SK-N-SH (cell line): ENCODE results near the gene MRPL14. TPM values are rescaled to one million over a fixed set of nuclear protein-coding genes. Genes with fewer than 3 reads are reported as not detected.
A peak's percentile ranks its signal among the peaks of the same experiment; 100 is the strongest.

Source experiments
- CTCF ChIA-PET: fragments of 300-600, 350-600 bp; formaldehyde crosslinking; extraction: SDS; loops from one replicate; lab custom pipeline; 2021; lab: Yijun Ruan, JAX
- POLR2A ChIA-PET: fragments of 350-600 bp; sonication (Branson Sonifier 250); formaldehyde crosslinking; extraction: SDS; loops from one replicate; lab custom pipeline; 2020; ENCODE audit warnings: antibody characterized with exemption, inconsistent platforms; lab: Yijun Ruan, JAX
- DNase-seq: peaks from one replicate; pipeline ENCODE4 v3.0.0; 2012
- H2AFZ ChIP-seq: fragments of 200-600 bp; sonication (generic); 2 replicates; pipeline ENCODE4 v1.8.1; 2016; ENCODE audit warnings: antibody characterized with exemption, mild to moderate bottlenecking, low read depth
- H3F3A ChIP-seq: fragments of 200-600 bp; sonication (generic); replicated peaks from 2 replicates; pipeline ENCODE3; 2016; ENCODE audit warnings: antibody characterized with exemption, mild to moderate bottlenecking; ENCODE audit not compliant: insufficient read depth
- H3K27ac ChIP-seq, 2 experiments: fragments of 200-500 bp in 1 of 2; fragments of 200-600 bp in 1 of 2; sonication (Bioruptor generic) in 1 of 2; sonication (generic), shearing (Covaris generic) in 1 of 2; 2 replicates each; pipeline versions ENCODE4 v1.5.1 to v1.6.1; 2014 to 2016; ENCODE audit warnings: low read depth in 2 of 2, inconsistent platforms in 1 of 2, low read length in 1 of 2, mild to moderate bottlenecking in 1 of 2, mixed read lengths in 1 of 2
- H3K27me3 ChIP-seq: fragments of 200-600 bp; sonication (generic), shearing (Covaris generic); 2 replicates; pipeline ENCODE4 v1.6.1; 2016; ENCODE audit warnings: mixed run types; ENCODE audit not compliant: insufficient read depth
- H3K36me3 ChIP-seq, 2 experiments: fragments of 200-500 bp in 1 of 2; fragments of 200-600 bp in 1 of 2; sonication (Bioruptor generic) in 1 of 2; sonication (generic) in 1 of 2; replicated peaks in 1 of 2; 2 replicates each; pipeline versions ENCODE3 to v1.5.1; 2014 to 2016; ENCODE audit warnings: low read length in 1 of 2, mild to moderate bottlenecking in 1 of 2; ENCODE audit not compliant: insufficient read depth in 2 of 2, control insufficient read depth in 1 of 2
- H3K4me1 ChIP-seq, 2 experiments: fragments of 200-500 bp in 1 of 2; fragments of 200-600 bp in 1 of 2; sonication (Bioruptor generic) in 1 of 2; sonication (generic), shearing (Covaris generic) in 1 of 2; 2 replicates each; pipeline versions ENCODE4 v1.5.1 to v1.6.1; 2014 to 2016; ENCODE audit warnings: low read depth in 1 of 2, low read length in 1 of 2, mixed run types in 1 of 2; ENCODE audit not compliant: insufficient read depth in 2 of 2, control insufficient read depth in 1 of 2
- H3K4me2 ChIP-seq: fragments of 200-600 bp; sonication (generic), shearing (Covaris generic); 2 replicates; pipeline ENCODE4 v1.6.1; 2017; ENCODE audit warnings: mixed run types
- H3K4me3 ChIP-seq, 2 experiments: fragments of 200-500 bp in 1 of 2; fragments of 200-600 bp in 1 of 2; sonication (Bioruptor generic) in 1 of 2; sonication (generic), shearing (Covaris generic) in 1 of 2; 2 replicates each; pipeline versions ENCODE4 v1.5.1 to v1.8.1; 2014 to 2016; ENCODE audit warnings: low read depth in 2 of 2, inconsistent platforms in 1 of 2, low read length in 1 of 2, mild to moderate bottlenecking in 1 of 2, mixed read lengths in 1 of 2, moderate library complexity in 1 of 2
- H3K79me2 ChIP-seq: fragments of 200-600 bp; sonication (generic); 2 replicates; pipeline ENCODE4 v1.8.1; 2017; ENCODE audit warnings: mild to moderate bottlenecking; ENCODE audit not compliant: insufficient read depth
- H3K9ac ChIP-seq: fragments of 200-600 bp; sonication (generic); 2 replicates; pipeline ENCODE4 v1.6.1; 2017; ENCODE audit warnings: mixed run types
- H3K9me2 ChIP-seq: fragments of 200-600 bp; sonication (generic); 2 replicates; pipeline ENCODE4 v1.6.1; 2017; ENCODE audit warnings: mixed run types
- H3K9me3 ChIP-seq: fragments of 200-600 bp; sonication (generic); 2 replicates; pipeline ENCODE4 v1.6.1; 2017; ENCODE audit warnings: mixed run types, mild to moderate bottlenecking, moderate library complexity
- H4K20me1 ChIP-seq: fragments of 200-600 bp; sonication (generic); 2 replicates; pipeline ENCODE4 v1.6.1; 2017; ENCODE audit warnings: mild to moderate bottlenecking, mixed run types; ENCODE audit not compliant: insufficient read depth
- CHD2 ChIP-seq: fragments of 150-350 bp; IDR thresholded peaks from 2 replicates; pipeline ENCODE4 v1.6.1; 2018; ENCODE audit warnings: low read length; ENCODE audit not compliant: partially characterized antibody
- ELF1 ChIP-seq: IDR thresholded peaks from 2 replicates; pipeline ENCODE4 v1.4.0; 2012
- EP300 ChIP-seq, 2 experiments: IDR thresholded peaks; 2 replicates each; pipeline versions ENCODE4 v1.4.0 to v1.6.1; 2012; ENCODE audit warnings: borderline replicate concordance in 1 of 2, low read depth in 1 of 2, low read length in 1 of 2
- FOSL2 ChIP-seq: IDR thresholded peaks from 2 replicates; pipeline ENCODE4 v1.4.0; 2012; ENCODE audit warnings: low read depth, mild to moderate bottlenecking, moderate library complexity, borderline replicate concordance
- JUND ChIP-seq: IDR thresholded peaks from 2 replicates; pipeline ENCODE4 v1.4.0; 2012
- MEF2A ChIP-seq: IDR thresholded peaks from 2 replicates; pipeline ENCODE4 v1.4.0; 2012; ENCODE audit warnings: low read depth, borderline replicate concordance
- NFIC ChIP-seq: IDR thresholded peaks from 2 replicates; pipeline ENCODE4 v1.4.0; 2012; ENCODE audit warnings: borderline replicate concordance
- SIN3A ChIP-seq: IDR thresholded peaks from 2 replicates; pipeline ENCODE4 v1.6.1; 2012; ENCODE audit warnings: low read depth, mild to moderate bottlenecking, low read length, moderate library complexity, borderline replicate concordance
- SMC3 ChIP-seq: IDR thresholded peaks from 2 replicates; pipeline ENCODE4 v1.6.1; 2012; ENCODE audit warnings: low read depth, low read length, improper control_type of control experiment
- TAF1 ChIP-seq: IDR thresholded peaks from 2 replicates; pipeline ENCODE4 v1.6.1; 2012; ENCODE audit warnings: low read depth, mild to moderate bottlenecking, low read length, moderate library complexity, borderline replicate concordance
- TCF12 ChIP-seq: IDR thresholded peaks from 2 replicates; pipeline ENCODE4 v1.4.0; 2012
- WGBS: methylation state at CpG from one replicate; pipeline ENCODE4 v1.1.6; 2017; ENCODE audit warnings: low lambda C conversion rate; 5-methylcytosine and 5-hydroxymethylcytosine counted together
- polyA plus RNA-seq, 3 experiments: library from polyadenylated mRNA; depleted of rRNA; stranded (reverse); fragments of >200 nt; gene quantifications; 2 replicates each; pipeline ENCODE4 v1.2.3, GENCODE V29; 2012
- TF ChIP-seq, protein P1 (sequence below): IDR thresholded peaks from 2 replicates; pipeline ENCODE4; 2012
- TF ChIP-seq, protein P2 (sequence below): IDR thresholded peaks from 2 replicates; pipeline ENCODE4 v1.4.0; 2012; ENCODE audit warnings: low read depth, borderline replicate concordance
- TF ChIP-seq, protein P3 (sequence below): IDR thresholded peaks from 2 replicates; pipeline ENCODE4 v1.4.0; 2012; ENCODE audit warnings: low read depth, borderline replicate concordance
- TF ChIP-seq, protein P4 (sequence below): IDR thresholded peaks from 2 replicates; pipeline ENCODE4 v1.4.0; 2012; ENCODE audit warnings: low read depth
- TF ChIP-seq, protein P5 (sequence below): fragments of 150-350 bp; IDR thresholded peaks from 2 replicates; pipeline ENCODE4 v1.6.1; 2017; ENCODE audit warnings: antibody characterized with exemption, low read length, low read depth, borderline replicate concordance
- TF ChIP-seq, protein P6 (sequence below): fragments of 150-350 bp; IDR thresholded peaks from 2 replicates; pipeline ENCODE4 v1.6.1; 2016; ENCODE audit warnings: mild to moderate bottlenecking, low read depth, low read length

MRPL14 gene
- polyA plus RNA-seq, 1 of the 3 experiments (the other 2 are of a cell fraction), result 97.0 TPM

DNA sequence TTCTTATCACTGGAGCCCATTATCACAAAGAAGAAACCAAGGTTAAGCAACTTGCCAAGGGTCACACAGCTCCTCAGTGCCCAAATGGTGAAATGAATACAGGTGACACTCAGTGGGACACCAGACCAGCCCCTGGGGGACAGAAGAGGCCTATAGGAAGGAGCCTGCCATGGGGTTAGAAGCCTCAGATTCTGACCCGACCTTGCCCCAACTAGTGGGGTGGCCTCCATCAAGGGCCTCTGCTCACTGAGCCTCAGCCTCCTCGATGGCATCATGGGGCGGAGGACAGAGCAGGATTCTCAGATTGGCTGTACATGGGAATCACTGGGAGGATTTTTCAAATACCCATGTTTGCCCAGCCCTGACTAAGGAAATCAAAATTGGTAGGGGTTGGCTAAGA, 47.6 kb downstream of the MRPL14 start:
- TF ChIP-seq TAF1 (no peak), NFIC (no peak), FOSL2 (no peak), SIN3A (no peak), CHD2 (no peak), ELF1 (no peak), JUND (no peak), MEF2A (no peak), SMC3 (no peak), TCF12 (no peak), EP300 (IDR thresholded peaks at IDR 0.05; ENCODE audit: borderline replicate concordance in 1 of 2, low read depth in 1 of 2, low read length in 1 of 2) (no peak)
- TF ChIP-seq, protein P1, sequence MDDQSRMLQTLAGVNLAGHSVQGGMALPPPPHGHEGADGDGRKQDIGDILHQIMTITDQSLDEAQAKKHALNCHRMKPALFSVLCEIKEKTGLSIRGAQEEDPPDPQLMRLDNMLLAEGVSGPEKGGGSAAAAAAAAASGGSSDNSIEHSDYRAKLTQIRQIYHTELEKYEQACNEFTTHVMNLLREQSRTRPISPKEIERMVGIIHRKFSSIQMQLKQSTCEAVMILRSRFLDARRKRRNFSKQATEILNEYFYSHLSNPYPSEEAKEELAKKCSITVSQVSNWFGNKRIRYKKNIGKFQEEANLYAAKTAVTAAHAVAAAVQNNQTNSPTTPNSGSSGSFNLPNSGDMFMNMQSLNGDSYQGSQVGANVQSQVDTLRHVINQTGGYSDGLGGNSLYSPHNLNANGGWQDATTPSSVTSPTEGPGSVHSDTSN, result no peak
- TF ChIP-seq, protein P2, sequence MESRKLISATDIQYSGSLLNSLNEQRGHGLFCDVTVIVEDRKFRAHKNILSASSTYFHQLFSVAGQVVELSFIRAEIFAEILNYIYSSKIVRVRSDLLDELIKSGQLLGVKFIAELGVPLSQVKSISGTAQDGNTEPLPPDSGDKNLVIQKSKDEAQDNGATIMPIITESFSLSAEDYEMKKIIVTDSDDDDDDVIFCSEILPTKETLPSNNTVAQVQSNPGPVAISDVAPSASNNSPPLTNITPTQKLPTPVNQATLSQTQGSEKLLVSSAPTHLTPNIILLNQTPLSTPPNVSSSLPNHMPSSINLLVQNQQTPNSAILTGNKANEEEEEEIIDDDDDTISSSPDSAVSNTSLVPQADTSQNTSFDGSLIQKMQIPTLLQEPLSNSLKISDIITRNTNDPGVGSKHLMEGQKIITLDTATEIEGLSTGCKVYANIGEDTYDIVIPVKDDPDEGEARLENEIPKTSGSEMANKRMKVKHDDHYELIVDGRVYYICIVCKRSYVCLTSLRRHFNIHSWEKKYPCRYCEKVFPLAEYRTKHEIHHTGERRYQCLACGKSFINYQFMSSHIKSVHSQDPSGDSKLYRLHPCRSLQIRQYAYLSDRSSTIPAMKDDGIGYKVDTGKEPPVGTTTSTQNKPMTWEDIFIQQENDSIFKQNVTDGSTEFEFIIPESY, result no peak
- TF ChIP-seq, protein P3, sequence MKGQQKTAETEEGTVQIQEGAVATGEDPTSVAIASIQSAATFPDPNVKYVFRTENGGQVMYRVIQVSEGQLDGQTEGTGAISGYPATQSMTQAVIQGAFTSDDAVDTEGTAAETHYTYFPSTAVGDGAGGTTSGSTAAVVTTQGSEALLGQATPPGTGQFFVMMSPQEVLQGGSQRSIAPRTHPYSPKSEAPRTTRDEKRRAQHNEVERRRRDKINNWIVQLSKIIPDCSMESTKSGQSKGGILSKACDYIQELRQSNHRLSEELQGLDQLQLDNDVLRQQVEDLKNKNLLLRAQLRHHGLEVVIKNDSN, result no peak
- TF ChIP-seq, protein P4, sequence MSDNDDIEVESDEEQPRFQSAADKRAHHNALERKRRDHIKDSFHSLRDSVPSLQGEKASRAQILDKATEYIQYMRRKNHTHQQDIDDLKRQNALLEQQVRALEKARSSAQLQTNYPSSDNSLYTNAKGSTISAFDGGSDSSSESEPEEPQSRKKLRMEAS, result no peak
- TF ChIP-seq, protein P5, sequence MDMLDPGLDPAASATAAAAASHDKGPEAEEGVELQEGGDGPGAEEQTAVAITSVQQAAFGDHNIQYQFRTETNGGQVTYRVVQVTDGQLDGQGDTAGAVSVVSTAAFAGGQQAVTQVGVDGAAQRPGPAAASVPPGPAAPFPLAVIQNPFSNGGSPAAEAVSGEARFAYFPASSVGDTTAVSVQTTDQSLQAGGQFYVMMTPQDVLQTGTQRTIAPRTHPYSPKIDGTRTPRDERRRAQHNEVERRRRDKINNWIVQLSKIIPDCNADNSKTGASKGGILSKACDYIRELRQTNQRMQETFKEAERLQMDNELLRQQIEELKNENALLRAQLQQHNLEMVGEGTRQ, result no peak
- TF ChIP-seq, protein P6, sequence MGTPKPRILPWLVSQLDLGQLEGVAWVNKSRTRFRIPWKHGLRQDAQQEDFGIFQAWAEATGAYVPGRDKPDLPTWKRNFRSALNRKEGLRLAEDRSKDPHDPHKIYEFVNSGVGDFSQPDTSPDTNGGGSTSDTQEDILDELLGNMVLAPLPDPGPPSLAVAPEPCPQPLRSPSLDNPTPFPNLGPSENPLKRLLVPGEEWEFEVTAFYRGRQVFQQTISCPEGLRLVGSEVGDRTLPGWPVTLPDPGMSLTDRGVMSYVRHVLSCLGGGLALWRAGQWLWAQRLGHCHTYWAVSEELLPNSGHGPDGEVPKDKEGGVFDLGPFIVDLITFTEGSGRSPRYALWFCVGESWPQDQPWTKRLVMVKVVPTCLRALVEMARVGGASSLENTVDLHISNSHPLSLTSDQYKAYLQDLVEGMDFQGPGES, result no peak
- TF ChIP-seq, all 33 proteins: peak for 0
- ChIA-PET CTCF (interaction anchor here (0.6 to 12.1 kb wide), 53 partner anchors 11 to 569 kb away, joined by 3 to 212 read pairs (median 5); partner anchors contain the start of genes LRRC73 and VEGFA), POLR2A (interaction anchor here (0.6 to 3.6 kb wide), 9 partner anchors 22 to 602 kb away, joined by 3 to 23 read pairs (median 5); partner anchors contain the start of genes POLH, TJAP1, VEGFA and XPO5)
- peaks cover 6 to 80% of the 10 kb centered on the region in 2 experiments; a peak in 2 of 4 replicates for H3K4me1 ChIP-seq
- no peaks in the 10 kb centered on the region for H3K36me3 ChIP-seq
- H3K4me3 ChIP-seq, result no peak overlapping the region
- no peak overlapping the region for H3K4me2 ChIP-seq
- H4K20me1 ChIP-seq, result no peaks in the 10 kb centered on the region
- no peak for DNase-seq
- H3K9ac ChIP-seq, result no peak overlapping the region
- 69% methylated on average over 3 of the region's 3 CpGs for WGBS
- H3K27me3 ChIP-seq, result no peaks in the 10 kb centered on the region
- no peaks in the 10 kb centered on the region for H3K9me3 ChIP-seq
- no peak overlapping the region for H2AFZ ChIP-seq
- no peaks in the 10 kb centered on the region for H3F3A ChIP-seq
- H3K9me2 ChIP-seq, result no peaks in the 10 kb centered on the region
- H3K27ac ChIP-seq, result peak overlapping the region in 1 of 2 experiments; percentile 64; a peak in 1 of 4 replicates
- no peaks in the 10 kb centered on the region for H3K79me2 ChIP-seq
